ENCODE results near the gene PPP2R2C.

- TF ChIP-seq EZH2 (IDR thresholded peaks at IDR 0.05; ENCODE audit: low read length) (no peak), CTCF (optimal IDR thresholded peaks at IDR 0.05 in 1 of 3, IDR thresholded peaks at IDR 0.05 in 1 of 3, conservative IDR thresholded peaks at IDR 0.05 in 1 of 3; ENCODE audit: extremely low read depth in 1 of 3, insufficient read depth in 2 of 3, low read length in 3 of 3) (no peak)
Measured at GRCh38 chr4:6460876-6461275, 11.5 kb downstream of the PPP2R2C start.
